A549 (cell line): ENCODE results near the gene MARK3. TPM values are rescaled to one million over a fixed set of nuclear protein-coding genes. Genes with fewer than 3 reads are reported as not detected.

Experiments
- ATAC-seq, 2 experiments: fragments of 200-7000 bp in 1 of 2; fragments of >200 bp in 1 of 2; cut with Nextera tagmentation in 1 of 2; cut with Tn5 transposase in 1 of 2; 3 replicates each; pipeline versions ENCODE4 v1.8.0 to v1.9.1; 2018 to 2020; ENCODE audit warnings: mild to moderate bottlenecking in 1 of 2, moderate library complexity in 1 of 2
- CTCF ChIA-PET: fragments of 300-600 bp; sonication (Branson Sonifier 250); formaldehyde crosslinking; extraction: SDS; loops from one replicate; lab custom pipeline; 2021; ENCODE audit warnings: antibody characterized with exemption, inconsistent platforms; lab: Yijun Ruan, JAX
- POLR2A ChIA-PET: fragments of 350-600 bp; formaldehyde crosslinking; extraction: SDS; loops from one replicate; lab custom pipeline; 2021; ENCODE audit warnings: antibody characterized with exemption, inconsistent platforms; lab: Yijun Ruan, JAX
- DNase-seq, 2 experiments: peaks; one replicate each; pipeline versions ENCODE4 v3.0.0 to v3.0.0-alpha.2; 2011 to 2016; ENCODE audit warnings: low read depth in 1 of 2, low spot score in 1 of 2
- FAIRE-seq: peaks from 2 replicates; lab custom pipeline; 2011; peaks lifted over from hg19 to GRCh38; lab: Jason Lieb, UNC
- H3K27ac ChIP-seq, 2 experiments: fragments of >200 bp; sonication (Bioruptor Twin); formaldehyde crosslinking; 3 replicates each; pipeline ENCODE4 v1.5.1; 2016 to 2017
- H3K4me1 ChIP-seq: fragments of >200 bp; sonication (Bioruptor Twin); formaldehyde crosslinking; 3 replicates; pipeline ENCODE4 v1.6.1; 2016
- H3K4me2 ChIP-seq: fragments of >200 bp; sonication (Bioruptor Twin); formaldehyde crosslinking; 3 replicates; pipeline ENCODE4 v1.6.1; 2016
- H3K4me3 ChIP-seq: fragments of >200 bp; sonication (Bioruptor Twin); formaldehyde crosslinking; 3 replicates; pipeline ENCODE4 v1.5.1; 2016
- H3K9me3 ChIP-seq: fragments of >200 bp; sonication (Bioruptor Twin); formaldehyde crosslinking; 3 replicates; pipeline ENCODE4 v1.6.1; 2016
- E2F6 ChIP-seq: IDR thresholded peaks from 2 replicates; pipeline ENCODE4 v1.6.1; 2012; ENCODE audit warnings: low read depth, borderline replicate concordance
- EHMT2 ChIP-seq: fragments of 200-600 bp; sonication (generic); IDR thresholded peaks from 2 replicates; pipeline ENCODE4 v1.6.1; 2016; ENCODE audit warnings: antibody characterized with exemption, low read depth, mild to moderate bottlenecking, moderate library complexity
- FOSL2 ChIP-seq, 2 experiments: fragments of 450-650 bp in 1 of 2; fragments of >200 bp in 1 of 2; sonication (Bioruptor Twin) in 1 of 2; formaldehyde crosslinking; IDR thresholded peaks; 2 replicates each; pipeline versions ENCODE4 v1.5.0 to v1.6.1; 2016 to 2020; ENCODE audit warnings: mild to moderate bottlenecking in 1 of 2, moderate library complexity in 1 of 2
- FOXS1 ChIP-seq: fragments of 250-450 bp; sonication (Bioruptor Pico); IDR thresholded peaks from 2 replicates; pipeline ENCODE4 v1.5.0; 2020; ENCODE audit warnings: mild to moderate bottlenecking, moderate library complexity
- HDAC2 ChIP-seq: fragments of 200-600 bp; sonication (generic); IDR thresholded peaks from 2 replicates; pipeline ENCODE4 v1.6.1; 2016
- HOXA7 ChIP-seq: fragments of 250-450 bp; sonication (Bioruptor Pico); IDR thresholded peaks from 2 replicates; pipeline ENCODE4 v1.5.0; 2020; ENCODE audit warnings: mild to moderate bottlenecking, moderate library complexity
- HOXB13 ChIP-seq: fragments of 250-450 bp; sonication (Bioruptor Pico); IDR thresholded peaks from 2 replicates; pipeline ENCODE4 v1.5.0; 2020; ENCODE audit warnings: low read depth, mild to moderate bottlenecking, moderate library complexity
- HOXB5 ChIP-seq: fragments of 250-450 bp; sonication (Bioruptor Pico); IDR thresholded peaks from 2 replicates; pipeline ENCODE4 v1.5.0; 2020; ENCODE audit warnings: mild to moderate bottlenecking, moderate library complexity
- KDM5A ChIP-seq: fragments of 200-600 bp; sonication (generic); IDR thresholded peaks from 2 replicates; pipeline ENCODE4 v1.6.1; 2016; ENCODE audit warnings: antibody characterized with exemption, mild to moderate bottlenecking
- MAZ ChIP-seq: fragments of 150-350 bp; IDR thresholded peaks from 2 replicates; pipeline ENCODE4 v1.6.1; 2014; ENCODE audit warnings: antibody characterized with exemption, low read depth, low read length, borderline replicate concordance
- MYC ChIP-seq: IDR thresholded peaks from 2 replicates; pipeline ENCODE4 v1.6.1; 2012; ENCODE audit warnings: mild to moderate bottlenecking, inconsistent platforms, low read length, improper control_type of control experiment, borderline replicate concordance
- NFE2L2 ChIP-seq: fragments of 150-350 bp; conservative IDR thresholded peaks from 2 replicates; pipeline ENCODE4 v1.6.1; 2014; ENCODE audit warnings: low read length
- NR3C1 ChIP-seq: fragments of >200 bp; sonication (Bioruptor Twin); formaldehyde crosslinking; IDR thresholded peaks from 3 replicates; pipeline ENCODE4 v1.6.1; 2017
- PHF8 ChIP-seq: fragments of 200-600 bp; sonication (generic); IDR thresholded peaks from 2 replicates; pipeline ENCODE4 v1.6.1; 2016; ENCODE audit warnings: low read depth, mild to moderate bottlenecking, antibody characterized with exemption, moderate library complexity, borderline replicate concordance
- POLR2AphosphoS2 ChIP-seq: conservative IDR thresholded peaks from 2 replicates; pipeline ENCODE4 v1.6.1; 2012; ENCODE audit warnings: low read length, improper control_type of control experiment, inconsistent platforms
- RARB ChIP-seq: fragments of 250-450 bp; sonication (Bioruptor Pico); IDR thresholded peaks from 2 replicates; pipeline ENCODE4 v1.8.0; 2021; ENCODE audit warnings: mild to moderate bottlenecking, moderate library complexity
- RNF2 ChIP-seq: fragments of 200-600 bp; sonication (generic); IDR thresholded peaks from 2 replicates; pipeline ENCODE4 v1.6.1; 2016; ENCODE audit warnings: low read depth, mild to moderate bottlenecking, antibody characterized with exemption, moderate library complexity, borderline replicate concordance
- SREBF2 ChIP-seq: fragments of 450-650 bp; IDR thresholded peaks from 2 replicates; pipeline ENCODE4 v1.6.1; 2014; ENCODE audit warnings: mild to moderate bottlenecking, moderate library complexity
- TFCP2L1 ChIP-seq: fragments of 250-450 bp; sonication (Bioruptor Pico); IDR thresholded peaks from 2 replicates; pipeline ENCODE4 v1.5.0; 2021; ENCODE audit warnings: mild to moderate bottlenecking
- ZNF302 ChIP-seq: fragments of 250-450 bp; sonication (Bioruptor Pico); IDR thresholded peaks from 2 replicates; pipeline ENCODE4 v1.9.0; 2021; ENCODE audit warnings: inconsistent platforms, mild to moderate bottlenecking, moderate library complexity
- ZSCAN20 ChIP-seq: fragments of 250-450 bp; sonication (Bioruptor Pico); IDR thresholded peaks from 2 replicates; pipeline ENCODE4 v1.8.0; 2022; ENCODE audit warnings: mild to moderate bottlenecking, moderate library complexity
- WGBS: methylation state at CpG from one replicate; pipeline ENCODE4 v1.1.6; 2017; ENCODE audit errors: missing lambda C conversion rate; 5-methylcytosine and 5-hydroxymethylcytosine counted together
- polyA plus RNA-seq, 4 experiments: library from polyadenylated mRNA; depleted of rRNA in 3 of 4; stranded (reverse); fragments of >200 nt; fragmentation: RNase III in 1 of 4; extraction: RNeasy Plus Mini Kit Qiagen cat#74134 plus additional on column Dnase treatment in 1 of 4; gene quantifications; 2 replicates in 3 of 4; 3 replicates in 1 of 4; pipeline ENCODE4 v1.2.3, GENCODE V29; 2011 to 2017
- TF ChIP-seq, protein P1 (sequence below): IDR thresholded peaks from 2 replicates; pipeline ENCODE4 v1.6.1; 2012
- TF ChIP-seq, protein P2 (sequence below): fragments of 250-450 bp; sonication (Bioruptor Pico); IDR thresholded peaks from 2 replicates; pipeline ENCODE4 v1.5.0; 2020; ENCODE audit warnings: low read depth, mild to moderate bottlenecking, moderate library complexity
- TF ChIP-seq, protein P3 (sequence below): fragments of 250-450 bp; sonication (Bioruptor Pico); IDR thresholded peaks from 2 replicates; pipeline ENCODE4 v1.5.0; 2021; ENCODE audit warnings: mild to moderate bottlenecking, moderate library complexity, borderline replicate concordance

The MARK3 gene
- polyA plus RNA-seq, 2 of the 4 experiments (the other 2 are of a cell fraction), result 59.7 to 97.6 TPM

DNA sequence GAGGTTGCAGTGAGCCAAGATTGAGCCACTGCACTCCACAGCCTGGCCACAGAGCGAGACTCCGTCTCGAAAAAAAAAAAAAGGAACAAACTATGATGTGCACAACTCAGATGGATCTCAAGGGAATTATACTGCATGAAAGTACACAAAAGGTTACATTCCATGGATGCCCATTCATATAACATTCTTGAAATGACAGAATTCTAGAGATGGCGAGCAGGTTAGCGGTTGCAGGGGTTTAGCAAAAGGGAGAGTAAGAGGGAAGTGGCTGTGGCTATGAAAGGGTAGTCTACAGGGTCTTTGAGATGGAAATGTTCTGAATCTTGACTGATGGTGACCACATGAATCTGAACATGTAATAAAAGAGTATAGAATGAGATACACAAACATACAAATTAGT lies 87.7 kb downstream of the MARK3 start (continued):
- TF ChIP-seq RNF2 (no peak), FOXS1 (CRISPR knock-in tag) (no peak), ZSCAN20 (CRISPR knock-in tag) (no peak)
- TF ChIP-seq, protein P1, sequence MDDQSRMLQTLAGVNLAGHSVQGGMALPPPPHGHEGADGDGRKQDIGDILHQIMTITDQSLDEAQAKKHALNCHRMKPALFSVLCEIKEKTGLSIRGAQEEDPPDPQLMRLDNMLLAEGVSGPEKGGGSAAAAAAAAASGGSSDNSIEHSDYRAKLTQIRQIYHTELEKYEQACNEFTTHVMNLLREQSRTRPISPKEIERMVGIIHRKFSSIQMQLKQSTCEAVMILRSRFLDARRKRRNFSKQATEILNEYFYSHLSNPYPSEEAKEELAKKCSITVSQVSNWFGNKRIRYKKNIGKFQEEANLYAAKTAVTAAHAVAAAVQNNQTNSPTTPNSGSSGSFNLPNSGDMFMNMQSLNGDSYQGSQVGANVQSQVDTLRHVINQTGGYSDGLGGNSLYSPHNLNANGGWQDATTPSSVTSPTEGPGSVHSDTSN, result no peak

DNA sequence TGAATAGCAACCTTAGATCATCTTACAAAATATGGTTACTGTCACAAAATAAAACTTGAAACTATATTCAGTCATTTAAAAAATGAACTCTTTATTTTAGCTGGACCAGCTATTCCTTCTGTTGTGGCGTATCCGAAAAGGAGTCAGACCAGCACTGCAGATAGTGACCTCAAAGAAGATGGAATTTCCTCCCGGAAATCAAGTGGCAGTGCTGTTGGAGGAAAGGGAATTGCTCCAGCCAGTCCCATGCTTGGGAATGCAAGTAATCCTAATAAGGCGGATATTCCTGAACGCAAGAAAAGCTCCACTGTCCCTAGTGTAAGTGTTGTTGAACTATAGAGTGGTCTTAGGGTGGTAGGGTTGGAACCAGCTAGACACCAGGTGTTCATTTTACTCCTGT lies 89.7 kb downstream of the MARK3 start:
- no peak for TF ChIP-seq HDAC2
- no peak for TF ChIP-seq MAZ
- no peak for TF ChIP-seq HOXB5
- no peak for TF ChIP-seq PHF8
- TF ChIP-seq, protein P2, sequence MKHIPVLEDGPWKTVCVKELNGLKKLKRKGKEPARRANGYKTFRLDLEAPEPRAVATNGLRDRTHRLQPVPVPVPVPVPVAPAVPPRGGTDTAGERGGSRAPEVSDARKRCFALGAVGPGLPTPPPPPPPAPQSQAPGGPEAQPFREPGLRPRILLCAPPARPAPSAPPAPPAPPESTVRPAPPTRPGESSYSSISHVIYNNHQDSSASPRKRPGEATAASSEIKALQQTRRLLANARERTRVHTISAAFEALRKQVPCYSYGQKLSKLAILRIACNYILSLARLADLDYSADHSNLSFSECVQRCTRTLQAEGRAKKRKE (CRISPR knock-in tag), result no peak
- no peak for TF ChIP-seq NFE2L2
- no peak overlapping the region for H3K4me3 ChIP-seq
- FAIRE-seq, result no peak
- H3K4me2 ChIP-seq, result no peak overlapping the region
- 94% methylated on average over 5 of the region's 5 CpGs for WGBS
- no peak for DNase-seq
- ChIA-PET POLR2A (no interaction called here), CTCF (no interaction called here)
- no peak overlapping the region for H3K27ac ChIP-seq
- no peaks in the 10 kb centered on the region for H3K9me3 ChIP-seq
- H3K4me1 ChIP-seq, result no peaks in the 10 kb centered on the region
- ATAC-seq, result no peak

GRCh38 chr14:103476065-103476464 lies 90.8 kb downstream of the MARK3 start:
- FAIRE-seq, result no peak
- CTCF ChIA-PET, result interaction anchor here (0.6 to 2.1 kb wide), 3 partner anchors 24 to 518 kb away, joined by 3 to 6 read pairs (median 3); no protein-coding TSS in a partner anchor
- no peaks in the 10 kb centered on the region for H3K4me1 ChIP-seq
- H3K4me2 ChIP-seq, result no peak overlapping the region
- no peak overlapping the region for H3K4me3 ChIP-seq
- H3K9me3 ChIP-seq, result no peaks in the 10 kb centered on the region
- WGBS, result 100% methylated on average over 3 of the region's 3 CpGs
- DNase-seq, result no peak
- no peak overlapping the region for H3K27ac ChIP-seq
- ATAC-seq, result no peak
- TF ChIP-seq HOXB13 (CRISPR knock-in tag), result no peak
- TF ChIP-seq KDM5A, result no peak
- TF ChIP-seq RARB (CRISPR knock-in tag), result no peak
- no peak for TF ChIP-seq HOXB5
- no peak for TF ChIP-seq SREBF2
- TF ChIP-seq, all 56 proteins: peak for 0
- POLR2A ChIA-PET, result no interaction called here

- Histone ChIP-seq H3K4me2 (no peak overlapping the region), H3K4me3 (no peak overlapping the region), H3K27ac (no peak overlapping the region), H3K9me3 (no peaks in the 10 kb centered on the region), H3K4me1 (no peaks in the 10 kb centered on the region)
- POLR2A ChIA-PET, result no interaction called here
- CTCF ChIA-PET, result interaction anchor here (1.2 to 2.1 kb wide), 3 partner anchors 11 to 73 kb away, joined by 3 to 6 read pairs (median 3); no protein-coding TSS in a partner anchor
- no peak for FAIRE-seq
- no peak for DNase-seq
- WGBS, result 83% methylated on average over 5 of the region's 5 CpGs
- no peak for ATAC-seq
- TF ChIP-seq HOXA7 (CRISPR knock-in tag), result no peak
- TF ChIP-seq, protein P3, sequence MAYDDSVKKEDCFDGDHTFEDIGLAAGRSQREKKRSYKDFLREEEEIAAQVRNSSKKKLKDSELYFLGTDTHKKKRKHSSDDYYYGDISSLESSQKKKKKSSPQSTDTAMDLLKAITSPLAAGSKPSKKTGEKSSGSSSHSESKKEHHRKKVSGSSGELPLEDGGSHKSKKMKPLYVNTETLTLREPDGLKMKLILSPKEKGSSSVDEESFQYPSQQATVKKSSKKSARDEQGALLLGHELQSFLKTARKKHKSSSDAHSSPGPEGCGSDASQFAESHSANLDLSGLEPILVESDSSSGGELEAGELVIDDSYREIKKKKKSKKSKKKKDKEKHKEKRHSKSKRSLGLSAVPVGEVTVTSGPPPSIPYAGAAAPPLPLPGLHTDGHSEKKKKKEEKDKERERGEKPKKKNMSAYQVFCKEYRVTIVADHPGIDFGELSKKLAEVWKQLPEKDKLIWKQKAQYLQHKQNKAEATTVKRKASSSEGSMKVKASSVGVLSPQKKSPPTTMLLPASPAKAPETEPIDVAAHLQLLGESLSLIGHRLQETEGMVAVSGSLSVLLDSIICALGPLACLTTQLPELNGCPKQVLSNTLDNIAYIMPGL (CRISPR knock-in tag), result no peak
- no peak for TF ChIP-seq HOXB13 (CRISPR knock-in tag)
- TF ChIP-seq, protein P1, result no peak
- TF ChIP-seq, protein P2 (CRISPR knock-in tag), result no peak
- no peak for TF ChIP-seq EHMT2
- no peak for TF ChIP-seq MYC
- TF ChIP-seq E2F6, result no peak
- no peak for TF ChIP-seq POLR2AphosphoS2
- TF ChIP-seq FOSL2 (IDR thresholded peaks at IDR 0.05), result no peak
- no peak for TF ChIP-seq FOSL2 (CRISPR knock-in tag; IDR thresholded peaks at IDR 0.05)
- no peak for TF ChIP-seq NR3C1
- TF ChIP-seq HOXB5, result no peak
- no peak for TF ChIP-seq ZNF302 (CRISPR knock-in tag)
- TF ChIP-seq TFCP2L1, result no peak
Measured at GRCh38 chr14:103476631-103477030, 91.4 kb downstream of the MARK3 start.
